CD4-positive, alpha-beta T cell (primary cell): ENCODE measurements around the gene DLEU7. TPM values are rescaled to one million over a fixed set of nuclear protein-coding genes. Genes with fewer than 3 reads are reported as not detected.

Experiments
- ATAC-seq: fragments of 200-7000 bp; cut with Tn5 transposase; one replicate; pipeline ENCODE4 v1.10.0; 2022; ENCODE audit warnings: mild to moderate bottlenecking; ENCODE audit not compliant: poor library complexity
- CTCF ChIA-PET: fragments of 350-600 bp; sonication (Branson Sonifier 250); formaldehyde crosslinking; loops from one replicate; lab custom pipeline; 2021; ENCODE audit warnings: antibody characterized with exemption, inconsistent platforms; lab: Charles Lee
- POLR2A ChIA-PET: fragments of 350-600 bp; sonication (Branson Sonifier 250); formaldehyde crosslinking; loops from one replicate; lab custom pipeline; 2021; ENCODE audit warnings: antibody characterized with exemption, inconsistent platforms; lab: Charles Lee
- DNase-seq, 14 experiments: peaks; one replicate each; pipeline ENCODE4 v3.0.0-alpha.2; 2013 to 2020; ENCODE audit warnings: mixed read lengths in 2 of 14
- H3K27ac ChIP-seq, 2 donors: one replicate each; pipeline versions ENCODE4 v1.5.1 to v1.7.0; 2013; ENCODE audit warnings: low read length in 2 of 2, low read depth in 1 of 2, mild to moderate bottlenecking in 1 of 2
- H3K27me3 ChIP-seq, 2 experiments: 1 replicate in 1 of 2; 2 replicates in 1 of 2; pipeline versions ENCODE4 v1.6.1 to v1.7.0; 2013; ENCODE audit warnings: low read length in 2 of 2, control low read depth in 1 of 2, mild to moderate bottlenecking in 1 of 2, moderate library complexity in 1 of 2; ENCODE audit not compliant: insufficient read depth in 2 of 2, control insufficient read depth in 1 of 2
- H3K36me3 ChIP-seq: one replicate; pipeline ENCODE4 v1.6.1; 2013; ENCODE audit warnings: low read length, control low read depth; ENCODE audit not compliant: insufficient read depth
- H3K4me1 ChIP-seq: one replicate; pipeline ENCODE4 v1.6.1; 2013; ENCODE audit warnings: low read length, control low read depth; ENCODE audit not compliant: insufficient read depth
- H3K4me3 ChIP-seq: one replicate; pipeline ENCODE4 v1.5.1; 2013; ENCODE audit warnings: mild to moderate bottlenecking, low read length, moderate library complexity
- H3K9me3 ChIP-seq, 2 experiments: 1 replicate in 1 of 2; 2 replicates in 1 of 2; pipeline versions ENCODE4 v1.6.1 to v1.7.0; 2013; ENCODE audit warnings: low read length in 2 of 2, mild to moderate bottlenecking in 2 of 2, control low read depth in 1 of 2, moderate library complexity in 1 of 2; ENCODE audit not compliant: control insufficient read depth in 1 of 2, insufficient read depth in 1 of 2
- H3K27ac Mint-ChIP-seq: one replicate; pipeline ENCODE4 v1.8.0; 2020; ENCODE audit warnings: mixed read lengths
- H3K27me3 Mint-ChIP-seq: one replicate; pipeline ENCODE4 v1.8.0; 2021; ENCODE audit warnings: mixed read lengths
- H3K36me3 Mint-ChIP-seq: one replicate; pipeline ENCODE4 v1.8.0; 2021; ENCODE audit warnings: low read depth, mixed read lengths
- H3K4me1 Mint-ChIP-seq: one replicate; pipeline ENCODE4 v1.8.0; 2021; ENCODE audit warnings: low read depth, mixed read lengths
- H3K4me3 Mint-ChIP-seq: one replicate; pipeline ENCODE4 v1.8.0; 2020; ENCODE audit warnings: mild to moderate bottlenecking, mixed read lengths
- H3K9me3 Mint-ChIP-seq: one replicate; pipeline ENCODE4 v1.8.0; 2020; ENCODE audit warnings: mixed read lengths
- CTCF ChIP-seq: fragments of 200-600 bp; IDR thresholded peaks from one replicate; pipeline ENCODE4 v1.8.0; 2022; ENCODE audit warnings: antibody characterized with exemption, mild to moderate bottlenecking
- intact Hi-C, 2 experiments: fragments of 100-400 bp; cut with DNase I in 1 of 2; cut with micrococcal nuclease in 1 of 2; formaldehyde crosslinking; loops; one replicate each; pipeline versions ENCODE4 v1.15.1 to v1.9.0; 2023 to 2025; cut with DNase I, micrococcal nuclease
- total RNA-seq, 174 experiments: library from RNA in 2 of 174; stranded (reverse) in 2 of 174; gene quantifications; one replicate each; pipeline ENCODE4 v1.2.3 and lab custom pipeline; 2021 to 2026

DLEU7 gene
- total RNA-seq, 2 experiments from 2014 or later: not detected

- intact Hi-C loops: no loop called here
- DNase-seq (no peak), ATAC-seq (no peak)
- Mint-ChIP-seq H3K4me3 (no peak overlapping the region), H3K36me3 (no peaks in the 10 kb centered on the region), H3K27ac (no peak overlapping the region), H3K27me3 (no peaks in the 10 kb centered on the region), H3K4me1 (no peaks in the 10 kb centered on the region), H3K9me3 (no peaks in the 10 kb centered on the region)
- Histone ChIP-seq H3K9me3 (no peaks in the 10 kb centered on the region), H3K27me3 (peaks cover 0 to 4% of the 10 kb centered on the region in 2 experiments), H3K4me1 (no peaks in the 10 kb centered on the region), H3K4me3 (no peak overlapping the region), H3K36me3 (no peaks in the 10 kb centered on the region), H3K27ac (no peak overlapping the region)
- ChIA-PET CTCF (no interaction called here), POLR2A (no interaction called here)
- TF ChIP-seq CTCF: no peak
Measured at GRCh38 chr13:50884265-50884664, 40.8 kb upstream of the DLEU7 start.

- ChIA-PET POLR2A (interaction anchor here (1.0 kb wide), 1 partner anchor 10 kb away, joined by 4 read pairs; no protein-coding TSS in a partner anchor), CTCF (interaction anchor here (1.0 kb wide), 1 partner anchor 54 kb away, joined by 3 read pairs; no protein-coding TSS in a partner anchor)
- DNase-seq (no peak), ATAC-seq (no peak)
- Histone ChIP-seq H3K4me3 (no peak overlapping the region), H3K36me3 (no peaks in the 10 kb centered on the region), H3K27me3 (peaks cover 0 to 4% of the 10 kb centered on the region in 2 experiments), H3K27ac (no peak overlapping the region), H3K4me1 (no peaks in the 10 kb centered on the region), H3K9me3 (no peaks in the 10 kb centered on the region)
- Mint-ChIP-seq H3K27ac (no peak overlapping the region), H3K9me3 (no peaks in the 10 kb centered on the region), H3K4me1 (no peaks in the 10 kb centered on the region), H3K4me3 (no peak overlapping the region), H3K36me3 (no peaks in the 10 kb centered on the region), H3K27me3 (no peaks in the 10 kb centered on the region)
- no peak for TF ChIP-seq CTCF
- intact Hi-C loops: no loop called here
Measured at GRCh38 chr13:50883728-50884127, 40.2 kb upstream of the DLEU7 start.

GRCh38 chr13:50882816-50883435, 39.4 kb upstream of the DLEU7 start:
- ChIA-PET POLR2A (interaction anchor here (1.0 kb wide), 1 partner anchor 10 kb away, joined by 4 read pairs; no protein-coding TSS in a partner anchor), CTCF (interaction anchor here (1.0 kb wide), 1 partner anchor 53 kb away, joined by 3 read pairs; no protein-coding TSS in a partner anchor)
- Mint-ChIP-seq H3K4me1 (no peaks in the 10 kb centered on the region), H3K27me3 (no peaks in the 10 kb centered on the region), H3K27ac (no peak overlapping the region), H3K36me3 (no peaks in the 10 kb centered on the region), H3K9me3 (no peaks in the 10 kb centered on the region), H3K4me3 (no peak overlapping the region)
- DNase-seq (no peak), ATAC-seq (no peak)
- intact Hi-C loops: no loop called here
- TF ChIP-seq CTCF: no peak
- no peaks in the 10 kb centered on the region for H3K36me3 ChIP-seq
- peaks cover 0 to 4% of the 10 kb centered on the region in 2 experiments for H3K27me3 ChIP-seq
- H3K4me1 ChIP-seq: no peaks in the 10 kb centered on the region
- no peaks in the 10 kb centered on the region for H3K9me3 ChIP-seq
- no peak overlapping the region for H3K4me3 ChIP-seq
- no peak overlapping the region for H3K27ac ChIP-seq
